HepG2 (cell line): ENCODE measurements around the gene SCARF1. TPM values are rescaled to one million over a fixed set of nuclear protein-coding genes. Genes with fewer than 3 reads are reported as not detected.

Source experiments
- AFF4 ChIP-seq: sonication (generic); formaldehyde crosslinking; IDR thresholded peaks from 2 replicates; pipeline ENCODE4 v1.4.0; 2020; ENCODE audit warnings: missing genetic modification reagents
- ASH2L ChIP-seq: fragments of 300-600, 200-600 bp; sonication (generic); IDR thresholded peaks from 2 replicates; pipeline ENCODE4 v1.7.0; 2017; ENCODE audit warnings: low read depth, mild to moderate bottlenecking, moderate library complexity, mixed read lengths, low read length; ENCODE audit not compliant: insufficient read length
- CHD2 ChIP-seq: IDR thresholded peaks from 2 replicates; pipeline ENCODE4 v1.6.1; 2011; ENCODE audit warnings: low read depth, low read length, improper control_type of control experiment
- DZIP1 ChIP-seq: sonication (generic); formaldehyde crosslinking; IDR thresholded peaks from 2 replicates; pipeline ENCODE4 v1.5.0; 2020; ENCODE audit warnings: mild to moderate bottlenecking, missing genetic modification reagents
- HMGA1 ChIP-seq: sonication (generic); formaldehyde crosslinking; conservative IDR thresholded peaks from 2 replicates; pipeline ENCODE4 v1.4.0; 2020; ENCODE audit warnings: missing genetic modification reagents
- SAP130 ChIP-seq: IDR thresholded peaks from 2 replicates; pipeline ENCODE4 v1.6.1; 2016; ENCODE audit warnings: low read depth
- SATB2 ChIP-seq: sonication (generic); formaldehyde crosslinking; IDR thresholded peaks from 2 replicates; pipeline ENCODE4 v1.5.0; 2020; ENCODE audit warnings: missing genetic modification reagents
- TMF1 ChIP-seq: sonication (generic); formaldehyde crosslinking; IDR thresholded peaks from 2 replicates; pipeline ENCODE4 v1.8.1; 2022; ENCODE audit warnings: low read depth, missing genetic modification reagents
- ZNF225 ChIP-seq: sonication (generic); formaldehyde crosslinking; IDR thresholded peaks from 2 replicates; pipeline ENCODE4 v1.4.0; 2020; ENCODE audit warnings: mild to moderate bottlenecking, missing genetic modification reagents
- ZNF781 ChIP-seq: sonication (generic); formaldehyde crosslinking; IDR thresholded peaks from 2 replicates; pipeline ENCODE4 v1.5.1; 2020; ENCODE audit warnings: borderline replicate concordance, mild to moderate bottlenecking, missing genetic modification reagents; ENCODE audit errors: not compliant biosample characterization
- polyA plus RNA-seq, 8 experiments: library from polyadenylated mRNA; depleted of rRNA in 3 of 8; stranded (reverse) in 7 of 8; unstranded in 1 of 8; fragments of >200 nt; fragmentation: Illumina TruSeq in 4 of 8; extraction: Trizol in 4 of 8; gene quantifications; 2 replicates each; pipeline versions ENCODE4 v1.2.1 to v1.2.3, GENCODE V29; 2011 to 2016; ENCODE audit warnings: low read depth in 4 of 8, missing spikeins in 1 of 8, mixed read lengths in 1 of 8; ENCODE audit not compliant: insufficient read depth in 1 of 8
- total RNA-seq, 5 experiments: library from RNA; depleted of rRNA; stranded (reverse); fragments of >200 nt; fragmentation: Illumina TruSeq; extraction: Trizol; gene quantifications; 2 replicates each; pipeline ENCODE4 v1.2.3, GENCODE V29; 2016; ENCODE audit warnings: low read depth in 1 of 5
- TF ChIP-seq, protein P1 (sequence below): sonication (generic); formaldehyde crosslinking; IDR thresholded peaks from 2 replicates; pipeline ENCODE4 v1.4.0; 2020; ENCODE audit warnings: missing genetic modification reagents, mild to moderate bottlenecking, borderline replicate concordance
- TF ChIP-seq, protein P2 (sequence below): sonication (generic); formaldehyde crosslinking; IDR thresholded peaks from 2 replicates; pipeline ENCODE4 v1.5.0; 2020; ENCODE audit warnings: mild to moderate bottlenecking, missing genetic modification reagents, borderline replicate concordance

The SCARF1 gene
- total and polyA plus RNA-seq, 2 of the 13 experiments (the other 11 are each of a cell fraction or from before 2014, with no cell fraction given), result 0.24 to 0.71 TPM

GRCh38 chr17:1628856-1629503 lies 16.6 kb downstream of the SCARF1 start (continued):
- TF ChIP-seq ZNF781, result no peak
- TF ChIP-seq, protein P1, sequence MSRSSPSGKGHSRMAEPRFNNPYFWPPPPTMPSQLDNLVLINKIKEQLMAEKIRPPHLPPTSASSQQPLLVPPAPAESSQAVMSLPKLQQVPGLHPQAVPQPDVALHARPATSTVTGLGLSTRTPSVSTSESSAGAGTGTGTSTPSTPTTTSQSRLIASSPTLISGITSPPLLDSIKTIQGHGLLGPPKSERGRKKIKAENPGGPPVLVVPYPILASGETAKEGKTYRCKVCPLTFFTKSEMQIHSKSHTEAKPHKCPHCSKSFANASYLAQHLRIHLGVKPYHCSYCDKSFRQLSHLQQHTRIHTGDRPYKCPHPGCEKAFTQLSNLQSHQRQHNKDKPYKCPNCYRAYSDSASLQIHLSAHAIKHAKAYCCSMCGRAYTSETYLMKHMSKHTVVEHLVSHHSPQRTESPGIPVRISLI (CRISPR knock-in tag), result no peak
- TF ChIP-seq, protein P2, sequence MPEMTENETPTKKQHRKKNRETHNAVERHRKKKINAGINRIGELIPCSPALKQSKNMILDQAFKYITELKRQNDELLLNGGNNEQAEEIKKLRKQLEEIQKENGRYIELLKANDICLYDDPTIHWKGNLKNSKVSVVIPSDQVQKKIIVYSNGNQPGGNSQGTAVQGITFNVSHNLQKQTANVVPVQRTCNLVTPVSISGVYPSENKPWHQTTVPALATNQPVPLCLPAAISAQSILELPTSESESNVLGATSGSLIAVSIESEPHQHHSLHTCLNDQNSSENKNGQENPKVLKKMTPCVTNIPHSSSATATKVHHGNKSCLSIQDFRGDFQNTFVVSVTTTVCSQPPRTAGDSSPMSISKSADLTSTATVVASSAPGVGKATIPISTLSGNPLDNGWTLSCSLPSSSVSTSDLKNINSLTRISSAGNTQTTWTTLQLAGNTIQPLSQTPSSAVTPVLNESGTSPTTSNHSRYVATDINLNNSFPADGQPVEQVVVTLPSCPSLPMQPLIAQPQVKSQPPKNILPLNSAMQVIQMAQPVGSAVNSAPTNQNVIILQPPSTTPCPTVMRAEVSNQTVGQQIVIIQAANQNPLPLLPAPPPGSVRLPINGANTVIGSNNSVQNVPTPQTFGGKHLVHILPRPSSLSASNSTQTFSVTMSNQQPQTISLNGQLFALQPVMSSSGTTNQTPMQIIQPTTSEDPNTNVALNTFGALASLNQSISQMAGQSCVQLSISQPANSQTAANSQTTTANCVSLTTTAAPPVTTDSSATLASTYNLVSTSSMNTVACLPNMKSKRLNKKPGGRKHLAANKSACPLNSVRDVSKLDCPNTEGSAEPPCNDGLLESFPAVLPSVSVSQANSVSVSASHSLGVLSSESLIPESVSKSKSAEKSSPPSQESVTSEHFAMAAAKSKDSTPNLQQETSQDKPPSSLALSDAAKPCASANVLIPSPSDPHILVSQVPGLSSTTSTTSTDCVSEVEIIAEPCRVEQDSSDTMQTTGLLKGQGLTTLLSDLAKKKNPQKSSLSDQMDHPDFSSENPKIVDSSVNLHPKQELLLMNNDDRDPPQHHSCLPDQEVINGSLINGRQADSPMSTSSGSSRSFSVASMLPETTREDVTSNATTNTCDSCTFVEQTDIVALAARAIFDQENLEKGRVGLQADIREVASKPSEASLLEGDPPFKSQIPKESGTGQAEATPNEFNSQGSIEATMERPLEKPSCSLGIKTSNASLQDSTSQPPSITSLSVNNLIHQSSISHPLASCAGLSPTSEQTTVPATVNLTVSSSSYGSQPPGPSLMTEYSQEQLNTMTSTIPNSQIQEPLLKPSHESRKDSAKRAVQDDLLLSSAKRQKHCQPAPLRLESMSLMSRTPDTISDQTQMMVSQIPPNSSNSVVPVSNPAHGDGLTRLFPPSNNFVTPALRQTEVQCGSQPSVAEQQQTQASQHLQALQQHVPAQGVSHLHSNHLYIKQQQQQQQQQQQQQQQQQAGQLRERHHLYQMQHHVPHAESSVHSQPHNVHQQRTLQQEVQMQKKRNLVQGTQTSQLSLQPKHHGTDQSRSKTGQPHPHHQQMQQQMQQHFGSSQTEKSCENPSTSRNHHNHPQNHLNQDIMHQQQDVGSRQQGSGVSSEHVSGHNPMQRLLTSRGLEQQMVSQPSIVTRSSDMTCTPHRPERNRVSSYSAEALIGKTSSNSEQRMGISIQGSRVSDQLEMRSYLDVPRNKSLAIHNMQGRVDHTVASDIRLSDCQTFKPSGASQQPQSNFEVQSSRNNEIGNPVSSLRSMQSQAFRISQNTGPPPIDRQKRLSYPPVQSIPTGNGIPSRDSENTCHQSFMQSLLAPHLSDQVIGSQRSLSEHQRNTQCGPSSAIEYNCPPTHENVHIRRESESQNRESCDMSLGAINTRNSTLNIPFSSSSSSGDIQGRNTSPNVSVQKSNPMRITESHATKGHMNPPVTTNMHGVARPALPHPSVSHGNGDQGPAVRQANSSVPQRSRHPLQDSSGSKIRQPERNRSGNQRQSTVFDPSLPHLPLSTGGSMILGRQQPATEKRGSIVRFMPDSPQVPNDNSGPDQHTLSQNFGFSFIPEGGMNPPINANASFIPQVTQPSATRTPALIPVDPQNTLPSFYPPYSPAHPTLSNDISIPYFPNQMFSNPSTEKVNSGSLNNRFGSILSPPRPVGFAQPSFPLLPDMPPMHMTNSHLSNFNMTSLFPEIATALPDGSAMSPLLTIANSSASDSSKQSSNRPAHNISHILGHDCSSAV (CRISPR knock-in tag), result no peak
- TF ChIP-seq SATB2 (CRISPR knock-in tag), result no peak
- TF ChIP-seq HMGA1 (CRISPR knock-in tag), result no peak
- TF ChIP-seq TMF1, result 0 out of 2 replicates have a peak, but pooled peaks have one; percentile 4
- no peak for TF ChIP-seq DZIP1 (CRISPR knock-in tag)
- no peak for TF ChIP-seq CHD2
- no peak for TF ChIP-seq AFF4 (CRISPR knock-in tag)
- peak; percentile 44 for TF ChIP-seq ASH2L
- TF ChIP-seq ZNF225 (CRISPR knock-in tag), result 0 out of 2 replicates have a peak, but pooled peaks have one; percentile 13
- peak; percentile 70 for TF ChIP-seq SAP130 (CRISPR knock-in tag)
